Dermis lymphatic vessel endothelial cell (primary cell): ENCODE measurements around the gene PIGB. TPM values are rescaled to one million over a fixed set of nuclear protein-coding genes. Genes with fewer than 3 reads are reported as not detected.

Source experiments
- total RNA-seq: library from RNA; depleted of rRNA; stranded (reverse); fragments of >200 nt; gene quantifications from 2 replicates; pipeline ENCODE4 v1.2.1, GENCODE V29; 2014

The PIGB gene
- total RNA-seq = 8.3 and 11.4 TPM in 2 replicates

GRCh38 chr15:55318588-55319494 lies at the start of gene PIGB, which contains the start of gene PIGBOS1:
TSS of gene PIGB (plus strand) at chr15:55319222. CDS start at chr15:55319251, 29 bp downstream.
TSS of gene PIGBOS1 (minus strand) at chr15:55319123. CDS start at chr15:55317792, 1,331 bp downstream.

DNA sequence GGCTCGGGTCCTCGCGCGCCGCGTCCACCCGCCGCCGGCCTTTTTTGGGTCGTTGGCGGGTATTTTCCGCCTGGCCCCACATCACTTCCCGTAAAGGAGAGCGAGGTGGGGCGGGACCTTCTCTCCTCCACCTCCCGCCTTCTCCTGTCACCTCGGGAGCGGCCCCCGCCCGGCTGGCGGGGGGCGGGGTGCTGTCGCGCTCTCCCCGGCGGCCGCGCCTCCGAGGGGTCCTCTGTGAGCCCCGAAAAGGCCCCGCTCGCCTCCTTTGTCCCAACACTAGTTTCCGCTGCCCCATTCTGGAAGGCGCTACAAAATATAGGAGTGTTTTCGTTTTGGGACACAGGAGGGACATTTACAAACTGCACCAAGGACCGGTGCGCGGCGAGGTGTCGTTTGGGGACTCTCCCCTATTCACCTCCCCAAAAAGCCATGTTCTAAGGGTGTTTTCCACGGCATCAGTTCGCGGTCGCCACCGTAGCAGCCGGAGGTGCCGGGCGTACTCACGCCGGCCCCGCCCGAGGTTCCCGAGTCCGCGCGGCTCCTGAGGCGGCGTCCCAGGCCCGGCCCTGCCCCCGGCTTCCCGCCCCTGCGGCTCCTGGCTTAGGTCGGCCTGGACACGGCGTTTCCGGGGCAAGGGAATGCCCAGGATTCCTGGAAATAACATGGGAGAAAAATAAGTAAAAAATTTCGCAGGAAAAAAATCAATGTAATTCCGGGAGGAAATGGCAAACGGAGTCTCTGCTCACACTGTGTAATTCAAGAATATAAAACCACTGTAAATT lies 29.1 kb upstream of the PIGB start, which contains the start of gene RAB27A:
Gene RAB27A, minus strand, starts transcription at position 68 of the 782 bp plus-strand sequence. CDS start 54,879 bp downstream, outside the sequence.

Other genes with a start within 250 kb of the PIGB start
- 67.9 and 98.2 TPM in 2 replicates for gene RSL24D1, start 122.3 kb upstream of the PIGB start, total RNA-seq
- gene RAB27A, start 29.4 kb upstream of the PIGB start, total RNA-seq = 7.0 and 9.3 TPM in 2 replicates
- 8.1 and 8.5 TPM in 2 replicates for gene PIGBOS1, start 99 bp upstream of the PIGB start, total RNA-seq
- 72.1 and 81.2 TPM in 2 replicates for gene CCPG1, start 89.1 kb downstream of the PIGB start, total RNA-seq
- 0.76 and 1.8 TPM in 2 replicates for gene PIERCE2, start 89.3 kb downstream of the PIGB start, total RNA-seq
- gene DNAAF4, start 189.0 kb downstream of the PIGB start, total RNA-seq = 0.98 and 2.7 TPM in 2 replicates